Endodermal cell (in vitro differentiated cells): ENCODE results near the gene BNC2. TPM values are rescaled to one million over a fixed set of nuclear protein-coding genes. Genes with fewer than 3 reads are reported as not detected.

Experiments
- DNase-seq: peaks from one replicate; pipeline ENCODE4 v3.0.0-alpha.2; 2017
- H3K27ac ChIP-seq: 2 replicates; pipeline ENCODE4 v1.5.1; 2013; ENCODE audit warnings: mild to moderate bottlenecking, low read depth, low read length, moderate library complexity
- H3K27me3 ChIP-seq: 2 replicates; pipeline ENCODE4 v1.6.1; 2013; ENCODE audit warnings: mild to moderate bottlenecking, low read length, moderate library complexity; ENCODE audit not compliant: insufficient read depth, control insufficient read depth, poor library complexity, severe bottlenecking
- H3K36me3 ChIP-seq: 2 replicates; pipeline ENCODE4 v1.7.0; 2013; ENCODE audit warnings: mild to moderate bottlenecking, low read length, moderate library complexity; ENCODE audit not compliant: control insufficient read depth, insufficient read depth
- H3K4me1 ChIP-seq: one replicate; pipeline ENCODE4 v1.7.0; 2013; ENCODE audit warnings: low read length; ENCODE audit not compliant: control insufficient read depth, insufficient read depth
- H3K4me3 ChIP-seq: 2 replicates; pipeline ENCODE4 v1.5.1; 2013; ENCODE audit warnings: mild to moderate bottlenecking, low read length, moderate library complexity
- H3K9ac ChIP-seq: 2 replicates; pipeline ENCODE4 v1.6.1; 2013; ENCODE audit warnings: mild to moderate bottlenecking, low read length, moderate library complexity; ENCODE audit not compliant: poor library complexity, severe bottlenecking; ENCODE audit errors: extremely low read depth
- H3K9me3 ChIP-seq: 2 replicates; pipeline ENCODE4 v1.6.1; 2013; ENCODE audit warnings: mild to moderate bottlenecking, low read length, moderate library complexity; ENCODE audit not compliant: control insufficient read depth
- H3K27ac Mint-ChIP-seq: 2 replicates; pipeline ENCODE4 v1.8.0; 2020; ENCODE audit warnings: mixed read lengths
- H3K27me3 Mint-ChIP-seq: 2 replicates; pipeline ENCODE4 v1.8.0; 2021; ENCODE audit warnings: mild to moderate bottlenecking, mixed read lengths; ENCODE audit not compliant: insufficient read depth
- H3K36me3 Mint-ChIP-seq: 2 replicates; pipeline ENCODE4 v1.8.0; 2020; ENCODE audit warnings: low read depth, mixed read lengths
- H3K4me1 Mint-ChIP-seq: 2 replicates; pipeline ENCODE4 v1.8.0; 2020; ENCODE audit warnings: mixed read lengths
- H3K4me3 Mint-ChIP-seq: 2 replicates; pipeline ENCODE4 v1.8.0; 2020; ENCODE audit warnings: mild to moderate bottlenecking, moderate library complexity, mixed read lengths
- H3K9me3 Mint-ChIP-seq: 2 replicates; pipeline ENCODE4 v1.8.0; 2020; ENCODE audit warnings: mild to moderate bottlenecking, mixed read lengths
- WGBS, 2 experiments: methylation state at CpG; one replicate each; pipeline versions ENCODE4 v1.1.5 to v1.1.7; 2013; ENCODE audit warnings: missing lambda C conversion rate in 2 of 2, mixed read lengths in 1 of 2; ENCODE audit not compliant: insufficient coverage in 1 of 2, insufficient read length in 1 of 2; 5-methylcytosine and 5-hydroxymethylcytosine counted together
- total RNA-seq, 2 donors: library from RNA; stranded (reverse); fragmentation: NEBNext Ultra II Directional in 1 of 2; extraction: Animal tissue kit (Norgen Biotek cat#: 25700) in 1 of 2; gene quantifications; 2 replicates in 1 of 2; 3 replicates in 1 of 2; pipeline ENCODE4 v1.2.1, GENCODE V29; 2021
- TF ChIP-seq, protein P1 (sequence below): fragments of 200-600 bp; sonication (generic); conservative IDR thresholded peaks from 2 replicates; pipeline ENCODE4 v1.5.0; 2021; ENCODE audit warnings: antibody characterized with exemption, mild to moderate bottlenecking

The BNC2 gene
- total RNA-seq, 2 donors from 2014 or later = 3.0 to 10.5 TPM

DNA sequence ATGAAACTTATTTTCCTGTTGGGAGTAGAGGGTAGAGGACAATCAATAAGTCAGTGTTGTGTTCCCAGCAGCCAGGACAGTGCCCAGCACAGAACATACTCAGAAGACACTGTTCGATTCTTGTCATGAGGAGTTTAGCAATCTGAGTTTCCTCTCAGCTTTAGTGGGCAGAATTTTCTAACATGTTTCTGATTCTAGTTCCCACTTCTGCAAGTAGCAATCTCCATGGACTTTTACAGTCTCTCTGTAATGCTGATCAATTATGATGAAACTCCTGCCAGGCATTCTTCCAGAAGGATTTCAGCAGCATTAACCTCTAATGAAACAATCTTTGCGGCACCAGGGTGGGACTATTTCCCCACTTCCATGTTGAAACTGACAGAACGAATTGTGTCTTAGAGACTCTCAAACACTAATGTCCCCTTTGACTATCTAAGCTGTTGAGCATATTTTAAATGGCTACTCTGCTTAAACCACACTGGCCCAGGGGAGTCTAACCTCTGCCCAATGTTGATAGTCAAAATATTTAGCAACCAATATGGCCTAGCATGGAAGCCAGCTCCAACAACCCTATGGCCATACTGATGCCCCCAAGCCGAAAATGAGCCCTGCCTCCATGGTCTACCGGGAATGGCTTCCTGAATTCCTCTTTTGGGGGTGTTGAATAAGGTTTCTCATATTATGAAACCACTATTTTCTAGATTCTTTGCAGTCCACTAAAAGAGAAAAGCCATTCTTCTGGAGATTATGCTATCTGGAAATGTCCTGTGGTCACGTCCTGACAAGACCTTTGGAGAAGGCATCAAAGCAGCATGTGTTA lies 484.3 kb downstream of the BNC2 start:
- H3K27me3 Mint-ChIP-seq = no peaks in the 10 kb centered on the region
- no peaks in the 10 kb centered on the region for H3K4me1 ChIP-seq
- H3K4me3 Mint-ChIP-seq = no peak overlapping the region
- H3K27ac Mint-ChIP-seq = peak overlapping the region; percentile 31
- H3K9ac ChIP-seq = no peak overlapping the region
- no peak overlapping the region for H3K27ac ChIP-seq
- no peaks in the 10 kb centered on the region for H3K36me3 Mint-ChIP-seq
- TF ChIP-seq, protein P1, sequence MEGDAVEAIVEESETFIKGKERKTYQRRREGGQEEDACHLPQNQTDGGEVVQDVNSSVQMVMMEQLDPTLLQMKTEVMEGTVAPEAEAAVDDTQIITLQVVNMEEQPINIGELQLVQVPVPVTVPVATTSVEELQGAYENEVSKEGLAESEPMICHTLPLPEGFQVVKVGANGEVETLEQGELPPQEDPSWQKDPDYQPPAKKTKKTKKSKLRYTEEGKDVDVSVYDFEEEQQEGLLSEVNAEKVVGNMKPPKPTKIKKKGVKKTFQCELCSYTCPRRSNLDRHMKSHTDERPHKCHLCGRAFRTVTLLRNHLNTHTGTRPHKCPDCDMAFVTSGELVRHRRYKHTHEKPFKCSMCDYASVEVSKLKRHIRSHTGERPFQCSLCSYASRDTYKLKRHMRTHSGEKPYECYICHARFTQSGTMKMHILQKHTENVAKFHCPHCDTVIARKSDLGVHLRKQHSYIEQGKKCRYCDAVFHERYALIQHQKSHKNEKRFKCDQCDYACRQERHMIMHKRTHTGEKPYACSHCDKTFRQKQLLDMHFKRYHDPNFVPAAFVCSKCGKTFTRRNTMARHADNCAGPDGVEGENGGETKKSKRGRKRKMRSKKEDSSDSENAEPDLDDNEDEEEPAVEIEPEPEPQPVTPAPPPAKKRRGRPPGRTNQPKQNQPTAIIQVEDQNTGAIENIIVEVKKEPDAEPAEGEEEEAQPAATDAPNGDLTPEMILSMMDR = no peak
- H3K36me3 ChIP-seq = no peaks in the 10 kb centered on the region
- peaks cover 2% of the 10 kb centered on the region for H3K4me1 Mint-ChIP-seq
- H3K9me3 ChIP-seq = peaks cover 6% of the 10 kb centered on the region
- 93 to 98% methylated on average over 4 to 6 of the region's 6 CpGs for WGBS, 2 experiments
- no peak for DNase-seq
- no peaks in the 10 kb centered on the region for H3K9me3 Mint-ChIP-seq
- H3K4me3 ChIP-seq = no peak overlapping the region
- no peaks in the 10 kb centered on the region for H3K27me3 ChIP-seq

DNA sequence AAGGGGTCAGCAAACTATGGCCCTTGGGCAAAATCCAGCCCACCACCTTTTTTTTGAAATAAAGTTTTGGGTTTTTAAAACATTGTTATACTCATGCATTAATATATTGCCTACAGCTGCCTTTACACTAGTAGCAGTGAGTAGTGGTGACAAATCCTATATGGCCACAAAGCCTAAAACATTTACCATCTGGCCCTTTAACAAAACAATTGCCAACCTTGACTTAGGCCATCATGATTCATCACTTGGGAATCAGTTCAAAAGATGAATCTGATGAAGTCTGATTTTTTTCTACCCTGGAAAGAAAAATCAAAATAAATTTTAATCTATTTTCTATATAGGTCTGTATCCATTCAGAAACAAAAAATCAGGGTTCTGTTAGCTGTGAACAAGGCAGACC lies 484.9 kb downstream of the BNC2 start:
- Mint-ChIP-seq H3K27ac (no peak overlapping the region), H3K9me3 (no peaks in the 10 kb centered on the region), H3K27me3 (no peaks in the 10 kb centered on the region), H3K36me3 (no peaks in the 10 kb centered on the region), H3K4me1 (peaks cover 2% of the 10 kb centered on the region), H3K4me3 (no peak overlapping the region)
- H3K36me3 ChIP-seq = no peaks in the 10 kb centered on the region
- H3K27ac ChIP-seq = no peak overlapping the region
- TF ChIP-seq, protein P1 = no peak
- no peak for DNase-seq
- H3K9me3 ChIP-seq = peaks cover 6% of the 10 kb centered on the region
- no peaks in the 10 kb centered on the region for H3K4me1 ChIP-seq
- no peak overlapping the region for H3K4me3 ChIP-seq
- no peaks in the 10 kb centered on the region for H3K27me3 ChIP-seq
- H3K9ac ChIP-seq = no peak overlapping the region

DNA sequence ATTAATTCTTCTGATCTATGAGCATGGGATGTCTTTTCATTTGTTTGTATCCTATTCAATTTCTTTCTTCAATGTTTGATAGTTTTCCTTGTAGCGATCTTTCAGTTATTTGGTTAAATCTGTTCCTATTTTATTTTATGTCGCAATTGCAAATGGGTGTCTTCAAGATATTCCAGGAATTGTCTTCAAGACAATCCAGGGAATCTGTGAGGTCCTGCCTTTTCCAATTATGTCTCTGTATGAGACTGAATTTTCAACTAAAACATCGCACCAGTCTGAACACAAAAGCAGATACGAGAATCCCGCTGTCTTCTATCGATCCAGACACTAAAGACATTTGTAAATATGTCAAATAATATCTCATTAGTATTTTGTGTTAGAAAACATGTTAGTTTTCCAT lies 485.5 kb downstream of the BNC2 start:
- no peaks in the 10 kb centered on the region for H3K4me1 ChIP-seq
- no peak for DNase-seq
- no peaks in the 10 kb centered on the region for H3K36me3 ChIP-seq
- no peak overlapping the region for H3K9ac ChIP-seq
- H3K9me3 Mint-ChIP-seq = no peaks in the 10 kb centered on the region
- peaks cover 2% of the 10 kb centered on the region for H3K4me1 Mint-ChIP-seq
- no peak overlapping the region for H3K27ac ChIP-seq
- H3K27ac Mint-ChIP-seq = no peak overlapping the region
- 75 to 98% methylated on average over 1 to 6 of the region's 6 CpGs for WGBS, 2 experiments
- no peaks in the 10 kb centered on the region for H3K27me3 Mint-ChIP-seq
- TF ChIP-seq, protein P1 = no peak
- peaks cover 6% of the 10 kb centered on the region for H3K9me3 ChIP-seq
- no peak overlapping the region for H3K4me3 Mint-ChIP-seq
- H3K27me3 ChIP-seq = no peaks in the 10 kb centered on the region
- no peaks in the 10 kb centered on the region for H3K36me3 Mint-ChIP-seq
- H3K4me3 ChIP-seq = no peak overlapping the region
